ENCODE measurements around the gene GFOD1.
A peak's percentile ranks its signal among the peaks of the same experiment; 100 is the strongest.

Gene GFOD1

DNA sequence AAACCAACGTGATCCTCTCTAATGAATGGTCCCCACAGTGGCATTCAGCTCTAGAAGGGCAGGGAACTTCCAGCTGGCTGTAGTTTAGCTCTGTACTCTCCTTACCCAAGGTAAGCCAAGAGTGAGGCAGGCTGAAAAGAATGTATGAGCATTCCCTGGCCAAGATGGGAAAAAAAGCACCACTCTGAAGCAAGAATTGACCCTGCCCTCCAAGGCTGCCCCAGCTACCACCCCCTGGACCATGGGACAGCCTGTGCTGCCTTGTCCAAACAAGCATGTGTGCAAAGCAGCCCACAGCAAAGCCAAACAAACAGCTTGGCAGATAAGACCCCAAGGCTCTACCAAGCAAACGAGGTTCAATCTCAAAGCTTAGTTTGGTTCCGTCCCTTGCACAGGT lies 73.9 kb downstream of the GFOD1 start:
- no peak overlapping the region for H2BK15ac ChIP-seq (ENCODE audit: low read length)
- H3K36me3 ChIP-seq (replicated peaks in 1 of 2; ENCODE audit: control insufficient read depth in 2 of 2, insufficient read depth in 2 of 2, low read length in 2 of 2) = no peaks in the 10 kb centered on the region
- no CpG with 5 or more reads among the region's 3 CpGs for WGBS, 2 donors (ENCODE audit: extremely low coverage in 2 of 2, insufficient read length in 2 of 2, insufficient replicate concordance in 1 of 2)
- H2BK120ac ChIP-seq (ENCODE audit: low read depth, low read length) = no peak overlapping the region
- no peaks in the 10 kb centered on the region for H3K27me3 ChIP-seq (ENCODE audit: control insufficient read depth in 3 of 3, insufficient read depth in 3 of 3, low read depth in 1 of 3, low read length in 3 of 3)
- no peak overlapping the region for H3K9ac ChIP-seq (ENCODE audit: low read depth, low read length, poor library complexity)
- no peak overlapping the region for H4K8ac ChIP-seq (ENCODE audit: low read depth, low read length)
- H3K4ac ChIP-seq (ENCODE audit: low read length) = no peak overlapping the region
- no peak overlapping the region for H4K91ac ChIP-seq (ENCODE audit: low read depth, low read length, poor library complexity)
- no peaks in the 10 kb centered on the region for H3K9me3 ChIP-seq (replicated peaks in 1 of 2; ENCODE audit: control insufficient read depth in 2 of 2, insufficient read depth in 1 of 2, low read depth in 1 of 2, low read length in 2 of 2)
- no peak overlapping the region for H2AFZ ChIP-seq (ENCODE audit: low read length)
- no peak overlapping the region for H2BK12ac ChIP-seq (ENCODE audit: low read length)
- no peak overlapping the region for H3K23ac ChIP-seq (ENCODE audit: low read depth, low read length, poor library complexity)
- peak overlapping the region; percentile 11 for H3K18ac ChIP-seq (ENCODE audit: low read length)
- H2BK5ac ChIP-seq (ENCODE audit: low read length) = no peak overlapping the region
- no peak overlapping the region for H2AK5ac ChIP-seq (ENCODE audit: low read depth, low read length)
- H3K79me1 ChIP-seq (ENCODE audit: low read depth, low read length) = no peaks in the 10 kb centered on the region
- H3K4me2 ChIP-seq (ENCODE audit: insufficient read depth, low read length, poor library complexity, severe bottlenecking) = no peak overlapping the region
- H3K14ac ChIP-seq (ENCODE audit: low read length) = no peak overlapping the region
- no peak overlapping the region for H3K27ac ChIP-seq (replicated peaks; ENCODE audit: low read length)
- DNase-seq (ENCODE audit: low spot score) = no peak
- no peak overlapping the region for H3K4me3 ChIP-seq (ENCODE audit: low read length in 2 of 2)
- H3K4me1 ChIP-seq (ENCODE audit: control insufficient read depth in 2 of 2, insufficient read depth in 1 of 2, low read depth in 1 of 2, low read length in 2 of 2) = peaks cover 0 to 14% of the 10 kb centered on the region in 2 donors

DNA sequence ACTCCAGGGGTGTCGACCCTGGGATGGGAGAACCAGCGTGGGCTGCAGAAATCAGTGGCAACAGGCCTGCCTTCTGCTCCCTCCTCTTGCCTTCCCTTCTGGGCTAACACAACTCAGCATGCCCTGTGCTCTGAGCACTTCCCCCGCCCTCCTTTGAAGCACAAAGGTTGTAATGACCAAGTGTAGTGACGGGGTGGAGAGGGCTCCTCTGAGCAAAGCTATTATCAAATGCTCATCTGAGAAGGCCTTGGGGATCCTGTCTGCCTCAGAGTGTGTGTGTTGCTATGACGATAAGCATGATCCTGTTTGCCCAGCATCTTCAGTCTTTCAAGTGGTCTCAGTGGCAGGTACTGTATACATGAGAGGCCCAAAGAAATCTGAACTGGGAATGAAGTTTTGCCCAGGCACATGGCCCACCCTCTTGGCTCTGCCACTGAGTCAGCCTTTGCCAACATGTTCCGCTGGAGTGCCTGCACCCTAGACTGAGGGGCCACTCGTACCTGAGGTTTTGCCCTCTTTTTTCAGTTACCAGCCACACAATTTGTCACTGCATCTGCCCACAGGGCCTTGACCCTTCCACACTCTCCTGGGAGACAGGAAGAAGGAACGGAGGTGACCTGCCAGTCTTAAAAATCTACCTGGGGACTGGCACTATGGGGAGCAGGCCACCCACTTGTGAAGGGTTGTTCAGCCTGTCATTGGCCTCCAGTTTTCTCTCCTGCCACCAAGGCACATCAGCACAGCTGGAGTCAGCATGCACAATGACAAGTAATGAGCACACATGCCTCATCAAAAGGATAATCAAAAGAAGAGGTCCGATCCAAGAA lies 74.5 kb downstream of the GFOD1 start:
- Histone ChIP-seq H2AFZ (ENCODE audit: low read length) (no peak overlapping the region), H3K79me1 (ENCODE audit: low read depth, low read length) (no peaks in the 10 kb centered on the region), H3K9ac (ENCODE audit: low read depth, low read length, poor library complexity) (no peak overlapping the region), H3K4me3 (ENCODE audit: low read length in 2 of 2) (no peak overlapping the region), H3K9me3 (replicated peaks in 1 of 2; ENCODE audit: control insufficient read depth in 2 of 2, insufficient read depth in 1 of 2, low read depth in 1 of 2, low read length in 2 of 2) (no peaks in the 10 kb centered on the region), H3K14ac (ENCODE audit: low read length) (no peak overlapping the region), H3K4me2 (ENCODE audit: insufficient read depth, low read length, poor library complexity, severe bottlenecking) (no peak overlapping the region), H2BK120ac (ENCODE audit: low read depth, low read length) (no peak overlapping the region), H2AK5ac (ENCODE audit: low read depth, low read length) (no peak overlapping the region), H4K8ac (ENCODE audit: low read depth, low read length) (no peak overlapping the region), H2BK5ac (ENCODE audit: low read length) (no peak overlapping the region), H3K23ac (ENCODE audit: low read depth, low read length, poor library complexity) (no peak overlapping the region), H3K4me1 (ENCODE audit: control insufficient read depth in 2 of 2, insufficient read depth in 1 of 2, low read depth in 1 of 2, low read length in 2 of 2) (peaks cover 0 to 14% of the 10 kb centered on the region in 2 donors), H3K18ac (ENCODE audit: low read length) (no peak overlapping the region), H3K27me3 (ENCODE audit: control insufficient read depth in 3 of 3, insufficient read depth in 3 of 3, low read depth in 1 of 3, low read length in 3 of 3) (no peaks in the 10 kb centered on the region), H4K91ac (ENCODE audit: low read depth, low read length, poor library complexity) (no peak overlapping the region), H3K4ac (ENCODE audit: low read length) (no peak overlapping the region), H3K36me3 (replicated peaks in 1 of 2; ENCODE audit: control insufficient read depth in 2 of 2, insufficient read depth in 2 of 2, low read length in 2 of 2) (no peaks in the 10 kb centered on the region), H3K27ac (replicated peaks; ENCODE audit: low read length) (no peak overlapping the region), H2BK12ac (ENCODE audit: low read length) (no peak overlapping the region), H2BK15ac (ENCODE audit: low read length) (no peak overlapping the region)
- no CpG with 5 or more reads among the region's 9 CpGs for WGBS, 2 donors (ENCODE audit: extremely low coverage in 2 of 2, insufficient read length in 2 of 2, insufficient replicate concordance in 1 of 2)
- no peak for DNase-seq (ENCODE audit: low spot score)

DNA sequence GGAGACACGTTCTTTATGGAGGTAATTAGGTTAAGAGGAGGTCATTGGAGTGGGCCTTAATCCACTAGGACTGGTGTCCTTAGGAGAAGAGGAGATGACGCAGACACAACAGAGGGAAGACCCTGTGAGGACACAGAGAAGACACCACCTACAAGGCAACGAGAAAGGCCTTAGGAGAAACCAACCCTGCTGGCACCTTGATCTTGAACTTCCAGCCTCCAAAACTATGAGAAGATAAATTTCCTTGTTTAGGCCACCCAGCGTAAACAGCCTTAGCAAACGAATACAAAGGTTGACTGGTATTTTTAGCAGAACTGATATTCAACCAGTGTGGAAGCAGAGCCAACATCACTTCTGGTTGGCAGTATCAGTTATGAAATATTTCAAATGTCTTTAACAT lies 75.2 kb downstream of the GFOD1 start:
- DNase-seq (ENCODE audit: low spot score) = no peak
- no CpG with 5 or more reads among the region's 5 CpGs for WGBS, 2 donors (ENCODE audit: extremely low coverage in 2 of 2, insufficient read length in 2 of 2, insufficient replicate concordance in 1 of 2)
- Histone ChIP-seq H3K4ac (ENCODE audit: low read length) (no peak overlapping the region), H3K9ac (ENCODE audit: low read depth, low read length, poor library complexity) (no peak overlapping the region), H3K4me1 (ENCODE audit: control insufficient read depth in 2 of 2, insufficient read depth in 1 of 2, low read depth in 1 of 2, low read length in 2 of 2) (peaks cover 0 to 12% of the 10 kb centered on the region in 2 donors), H3K9me3 (replicated peaks in 1 of 2; ENCODE audit: control insufficient read depth in 2 of 2, insufficient read depth in 1 of 2, low read depth in 1 of 2, low read length in 2 of 2) (no peaks in the 10 kb centered on the region), H3K27ac (replicated peaks; ENCODE audit: low read length) (no peak overlapping the region), H3K27me3 (ENCODE audit: control insufficient read depth in 3 of 3, insufficient read depth in 3 of 3, low read depth in 1 of 3, low read length in 3 of 3) (no peaks in the 10 kb centered on the region), H3K36me3 (replicated peaks in 1 of 2; ENCODE audit: control insufficient read depth in 2 of 2, insufficient read depth in 2 of 2, low read length in 2 of 2) (no peaks in the 10 kb centered on the region), H2AFZ (ENCODE audit: low read length) (no peak overlapping the region), H3K4me2 (ENCODE audit: insufficient read depth, low read length, poor library complexity, severe bottlenecking) (no peak overlapping the region), H2BK15ac (ENCODE audit: low read length) (no peak overlapping the region), H3K4me3 (ENCODE audit: low read length in 2 of 2) (no peak overlapping the region), H2BK5ac (ENCODE audit: low read length) (no peak overlapping the region), H3K79me1 (ENCODE audit: low read depth, low read length) (no peaks in the 10 kb centered on the region), H3K23ac (ENCODE audit: low read depth, low read length, poor library complexity) (no peak overlapping the region), H2AK5ac (ENCODE audit: low read depth, low read length) (no peak overlapping the region), H4K91ac (ENCODE audit: low read depth, low read length, poor library complexity) (no peak overlapping the region), H2BK120ac (ENCODE audit: low read depth, low read length) (no peak overlapping the region), H3K18ac (ENCODE audit: low read length) (no peak overlapping the region), H3K14ac (ENCODE audit: low read length) (no peak overlapping the region), H4K8ac (ENCODE audit: low read depth, low read length) (no peak overlapping the region), H2BK12ac (ENCODE audit: low read length) (no peak overlapping the region)

DNA sequence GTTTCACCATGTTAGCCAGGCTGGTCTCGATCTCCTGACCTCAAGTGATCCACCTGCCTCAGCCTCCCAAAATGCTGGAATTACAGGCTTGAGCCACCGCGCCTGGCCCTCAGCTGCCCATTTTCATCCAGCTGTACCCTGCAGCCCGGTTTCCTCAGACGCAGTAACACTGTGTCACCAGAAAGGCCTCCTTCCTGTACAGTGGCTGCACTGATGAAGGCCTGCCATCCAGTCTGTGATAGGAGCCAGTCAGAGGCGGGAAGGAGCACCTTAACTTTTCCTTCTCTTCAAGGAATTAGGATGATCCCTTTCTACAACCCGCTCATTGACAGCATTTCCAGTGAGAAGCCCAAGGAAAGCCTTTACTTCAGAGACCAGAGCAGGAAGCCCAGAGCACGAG lies 75.9 kb downstream of the GFOD1 start:
- Histone ChIP-seq H3K27me3 (ENCODE audit: control insufficient read depth in 3 of 3, insufficient read depth in 3 of 3, low read depth in 1 of 3, low read length in 3 of 3) (no peaks in the 10 kb centered on the region), H2BK5ac (ENCODE audit: low read length) (no peak overlapping the region), H2BK120ac (ENCODE audit: low read depth, low read length) (no peak overlapping the region), H3K18ac (ENCODE audit: low read length) (no peak overlapping the region), H3K4me2 (ENCODE audit: insufficient read depth, low read length, poor library complexity, severe bottlenecking) (no peak overlapping the region), H2AK5ac (ENCODE audit: low read depth, low read length) (no peak overlapping the region), H3K9me3 (replicated peaks in 1 of 2; ENCODE audit: control insufficient read depth in 2 of 2, insufficient read depth in 1 of 2, low read depth in 1 of 2, low read length in 2 of 2) (no peaks in the 10 kb centered on the region), H2BK12ac (ENCODE audit: low read length) (no peak overlapping the region), H2BK15ac (ENCODE audit: low read length) (no peak overlapping the region), H3K36me3 (replicated peaks in 1 of 2; ENCODE audit: control insufficient read depth in 2 of 2, insufficient read depth in 2 of 2, low read length in 2 of 2) (no peaks in the 10 kb centered on the region), H3K4ac (ENCODE audit: low read length) (no peak overlapping the region), H3K4me3 (ENCODE audit: low read length in 2 of 2) (no peak overlapping the region), H3K9ac (ENCODE audit: low read depth, low read length, poor library complexity) (no peak overlapping the region), H3K27ac (replicated peaks; ENCODE audit: low read length) (no peak overlapping the region), H3K14ac (ENCODE audit: low read length) (no peak overlapping the region), H3K79me1 (ENCODE audit: low read depth, low read length) (no peaks in the 10 kb centered on the region), H3K4me1 (ENCODE audit: control insufficient read depth in 2 of 2, insufficient read depth in 1 of 2, low read depth in 1 of 2, low read length in 2 of 2) (peaks cover 0 to 12% of the 10 kb centered on the region in 2 donors), H2AFZ (ENCODE audit: low read length) (no peak overlapping the region), H4K91ac (ENCODE audit: low read depth, low read length, poor library complexity) (peak overlapping the region; percentile 14), H4K8ac (ENCODE audit: low read depth, low read length) (no peak overlapping the region), H3K23ac (ENCODE audit: low read depth, low read length, poor library complexity) (no peak overlapping the region)
- no CpG with 5 or more reads among the region's 8 CpGs for WGBS, 2 donors (ENCODE audit: extremely low coverage in 2 of 2, insufficient read length in 2 of 2, insufficient replicate concordance in 1 of 2)
- DNase-seq (ENCODE audit: low spot score) = no peak

Measured in neuronal stem cell (in vitro differentiated cells).